Hepatocyte (in vitro differentiated cells): ENCODE data around the gene PUS10. TPM values are rescaled to one million over a fixed set of nuclear protein-coding genes. Genes with fewer than 3 reads are reported as not detected.

ENCODE experiments used
- DNase-seq: peaks from one replicate; pipeline ENCODE4 v3.0.0-alpha.2; 2016; ENCODE audit warnings: low spot score
- H2AFZ ChIP-seq: fragments of 200-600 bp; sonication (generic); 2 replicates; pipeline ENCODE4 v1.6.0; 2016; ENCODE audit warnings: antibody characterized with exemption, mild to moderate bottlenecking
- H3K27ac ChIP-seq: fragments of 200-600 bp; sonication (generic); 2 replicates; pipeline ENCODE4 v1.5.1; 2016; ENCODE audit warnings: mild to moderate bottlenecking
- H3K27me3 ChIP-seq: fragments of 200-600 bp; sonication (generic); 2 replicates; pipeline ENCODE4 v1.6.1; 2016
- H3K36me3 ChIP-seq: fragments of 200-600 bp; sonication (generic); replicated peaks from 2 replicates; pipeline ENCODE4 v1.5.1; 2016; ENCODE audit warnings: low read depth; ENCODE audit not compliant: insufficient read depth
- H3K4me1 ChIP-seq: fragments of 200-600 bp; sonication (generic); 2 replicates; pipeline ENCODE4 v1.5.1; 2016; ENCODE audit warnings: mild to moderate bottlenecking, moderate library complexity; ENCODE audit not compliant: insufficient read depth
- H3K4me2 ChIP-seq: fragments of 200-600 bp; sonication (generic); 2 replicates; pipeline ENCODE4 v1.6.0; 2016
- H3K4me3 ChIP-seq: fragments of 200-600 bp; sonication (generic); 2 replicates; pipeline ENCODE4 v1.5.1; 2016; ENCODE audit warnings: mild to moderate bottlenecking
- H3K79me2 ChIP-seq: fragments of 200-600 bp; sonication (generic); 2 replicates; pipeline ENCODE4 v1.6.0; 2017; ENCODE audit warnings: mild to moderate bottlenecking
- H3K9me2 ChIP-seq: fragments of 200-600 bp; sonication (generic); replicated peaks from 2 replicates; pipeline ENCODE4 v1.6.0; 2017; ENCODE audit warnings: mild to moderate bottlenecking; ENCODE audit not compliant: insufficient read depth
- H3K9me3 ChIP-seq: fragments of 200-600 bp; sonication (generic); 2 replicates; pipeline ENCODE4 v1.5.1; 2016; ENCODE audit warnings: low read depth, mild to moderate bottlenecking
- H4K20me1 ChIP-seq: fragments of 200-600 bp; sonication (generic); 2 replicates; pipeline ENCODE4 v1.6.0; 2016; ENCODE audit warnings: mild to moderate bottlenecking; ENCODE audit not compliant: insufficient read depth, poor library complexity, severe bottlenecking
- CTCF ChIP-seq: fragments of 200-600 bp; sonication (generic); IDR thresholded peaks from 2 replicates; pipeline ENCODE4 v1.5.1; 2016; ENCODE audit warnings: antibody characterized with exemption, mild to moderate bottlenecking; ENCODE audit not compliant: poor library complexity
- EZH2 ChIP-seq: fragments of 200-600 bp; sonication (generic); IDR thresholded peaks from 2 replicates; pipeline ENCODE4 v1.6.1; 2016; ENCODE audit warnings: antibody characterized with exemption, mild to moderate bottlenecking, borderline replicate concordance
- EZH2phosphoT487 ChIP-seq: fragments of 200-600 bp; sonication (generic); IDR thresholded peaks from one replicate; pipeline ENCODE4 v1.6.1; 2018; ENCODE audit warnings: antibody characterized with exemption, mild to moderate bottlenecking, low read depth, moderate library complexity; ENCODE audit not compliant: unreplicated experiment, severe bottlenecking
- WGBS: methylation state at CpG from one replicate; pipeline ENCODE4 v1.1.6; 2016; ENCODE audit warnings: low lambda C conversion rate; ENCODE audit errors: missing lambda C conversion rate; 5-methylcytosine and 5-hydroxymethylcytosine counted together
- polyA plus RNA-seq: library from polyadenylated mRNA; unstranded; fragments of >200 nt; fragmentation: Nextera tagmentation; extraction: Ambion mirVana; gene quantifications from 2 replicates; pipeline ENCODE4 v1.2.1, GENCODE V29; 2016
- total RNA-seq: library from RNA; depleted of rRNA; stranded (reverse); fragments of >200 nt; gene quantifications from 2 replicates; pipeline ENCODE4 v1.2.3, GENCODE V29; 2014

The PUS10 gene
- total and polyA plus RNA-seq, 2 experiments from 2014 or later, result 4.5 to 15.3 TPM

DNA sequence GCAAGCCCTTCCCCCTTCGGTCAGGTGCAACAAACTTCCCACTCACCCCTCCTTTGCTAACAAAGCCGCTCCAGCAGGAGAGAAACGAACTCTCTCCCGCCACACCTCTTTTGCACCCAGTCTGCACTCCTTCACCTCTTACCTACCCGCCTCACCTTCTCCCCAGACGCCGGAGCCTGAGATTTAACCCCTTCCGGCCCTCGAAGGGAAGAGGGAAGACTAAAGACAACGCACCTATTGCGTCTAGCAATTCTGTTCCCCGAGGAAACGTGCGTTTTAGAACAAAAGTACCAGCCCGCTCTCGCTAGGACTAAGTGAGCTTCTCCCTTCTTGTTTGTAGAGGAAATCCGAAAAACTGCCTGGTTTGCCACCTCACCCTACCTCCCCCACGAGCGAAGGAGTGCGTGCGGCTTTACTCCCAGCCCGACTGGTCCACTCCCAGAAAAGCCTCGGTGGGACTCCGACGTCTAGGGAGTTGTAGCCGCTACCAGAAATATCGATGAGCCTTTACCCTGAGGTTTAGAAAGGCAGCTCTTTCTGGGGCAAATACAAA lies 976 bp downstream of the PUS10 start:
- Histone ChIP-seq H3K36me3 (no peaks in the 10 kb centered on the region), H3K4me2 (peak overlapping the region; percentile 82), H4K20me1 (peaks cover 23% of the 10 kb centered on the region), H3K9me3 (no peaks in the 10 kb centered on the region), H3K27me3 (no peaks in the 10 kb centered on the region), H3K9me2 (no peaks in the 10 kb centered on the region), H2AFZ (peak overlapping the region; percentile 89), H3K4me3 (peak overlapping the region; percentile 90), H3K4me1 (no peaks in the 10 kb centered on the region), H3K27ac (peak overlapping the region; percentile 99), H3K79me2 (peaks cover 65% of the 10 kb centered on the region)
- TF ChIP-seq CTCF, result no peak
- TF ChIP-seq EZH2, result no peak
- no peak for TF ChIP-seq EZH2phosphoT487
- DNase-seq, result peak; percentile 87
- WGBS, result 2% methylated on average over 27 of the region's 27 CpGs

- Histone ChIP-seq H2AFZ (peak overlapping the region; percentile 89), H3K9me2 (no peaks in the 10 kb centered on the region), H4K20me1 (peaks cover 21% of the 10 kb centered on the region), H3K4me3 (peak overlapping the region; percentile 90), H3K4me2 (peak overlapping the region; percentile 82), H3K27me3 (no peaks in the 10 kb centered on the region), H3K36me3 (no peaks in the 10 kb centered on the region), H3K4me1 (no peaks in the 10 kb centered on the region), H3K79me2 (peaks cover 59% of the 10 kb centered on the region), H3K27ac (peak overlapping the region; percentile 99), H3K9me3 (no peaks in the 10 kb centered on the region)
- TF ChIP-seq EZH2phosphoT487 (no peak), EZH2 (no peak), CTCF (no peak)
- no peak for DNase-seq
- 4% methylated on average over 16 of the region's 16 CpGs for WGBS
Measured at GRCh38 chr2:61016392-61017002, 1.6 kb downstream of the PUS10 start.

- H3K27ac ChIP-seq, result peak overlapping the region; percentile 99
- TF ChIP-seq EZH2phosphoT487 (no peak), CTCF (no peak), EZH2 (no peak)
- H3K9me2 ChIP-seq, result no peaks in the 10 kb centered on the region
- H3K9me3 ChIP-seq, result no peaks in the 10 kb centered on the region
- peaks cover 18% of the 10 kb centered on the region for H4K20me1 ChIP-seq
- H3K36me3 ChIP-seq, result no peaks in the 10 kb centered on the region
- H3K4me1 ChIP-seq, result no peaks in the 10 kb centered on the region
- H3K4me3 ChIP-seq, result peak overlapping the region; percentile 90
- H3K27me3 ChIP-seq, result no peaks in the 10 kb centered on the region
- 42% methylated on average over 2 of the region's 2 CpGs for WGBS
- peaks cover 54% of the 10 kb centered on the region for H3K79me2 ChIP-seq
- peak overlapping the region; percentile 82 for H3K4me2 ChIP-seq
- H2AFZ ChIP-seq, result peak overlapping the region; percentile 89
- DNase-seq, result no peak
Measured at GRCh38 chr2:61015976-61016375, 2.1 kb downstream of the PUS10 start.
